ENCODE results near the gene TEDDM1. TPM values are rescaled to one million over a fixed set of nuclear protein-coding genes. Genes with fewer than 3 reads are reported as not detected.

The TEDDM1 gene
- total RNA-seq, 3 donors from 2014 or later = not detected

DNA sequence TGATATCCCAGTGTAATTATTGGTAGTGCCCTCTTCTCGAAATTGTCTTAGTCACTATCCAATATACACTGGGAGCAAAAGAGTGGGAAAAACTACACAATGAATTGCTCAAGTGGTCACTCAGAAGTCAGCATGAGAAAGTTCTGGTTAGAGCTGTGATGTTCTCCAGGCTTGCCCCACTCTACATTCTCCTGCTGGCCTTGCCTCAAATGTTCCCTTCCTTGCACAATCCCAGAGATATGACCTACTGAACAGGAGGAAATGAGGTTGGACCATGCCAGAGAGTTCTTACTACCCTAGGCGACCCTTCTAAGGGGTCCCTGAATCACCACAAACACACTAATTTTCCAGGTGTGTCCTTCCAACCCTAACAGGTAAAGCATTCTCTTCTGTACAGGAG lies 49.6 kb downstream of the TEDDM1 start:
- no peaks in the 10 kb centered on the region for H3K9me3 ChIP-seq
- TF ChIP-seq, protein P1, sequence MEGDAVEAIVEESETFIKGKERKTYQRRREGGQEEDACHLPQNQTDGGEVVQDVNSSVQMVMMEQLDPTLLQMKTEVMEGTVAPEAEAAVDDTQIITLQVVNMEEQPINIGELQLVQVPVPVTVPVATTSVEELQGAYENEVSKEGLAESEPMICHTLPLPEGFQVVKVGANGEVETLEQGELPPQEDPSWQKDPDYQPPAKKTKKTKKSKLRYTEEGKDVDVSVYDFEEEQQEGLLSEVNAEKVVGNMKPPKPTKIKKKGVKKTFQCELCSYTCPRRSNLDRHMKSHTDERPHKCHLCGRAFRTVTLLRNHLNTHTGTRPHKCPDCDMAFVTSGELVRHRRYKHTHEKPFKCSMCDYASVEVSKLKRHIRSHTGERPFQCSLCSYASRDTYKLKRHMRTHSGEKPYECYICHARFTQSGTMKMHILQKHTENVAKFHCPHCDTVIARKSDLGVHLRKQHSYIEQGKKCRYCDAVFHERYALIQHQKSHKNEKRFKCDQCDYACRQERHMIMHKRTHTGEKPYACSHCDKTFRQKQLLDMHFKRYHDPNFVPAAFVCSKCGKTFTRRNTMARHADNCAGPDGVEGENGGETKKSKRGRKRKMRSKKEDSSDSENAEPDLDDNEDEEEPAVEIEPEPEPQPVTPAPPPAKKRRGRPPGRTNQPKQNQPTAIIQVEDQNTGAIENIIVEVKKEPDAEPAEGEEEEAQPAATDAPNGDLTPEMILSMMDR (IDR thresholded peaks at IDR 0.05) = no peak
- DNase-seq (no peak), ATAC-seq (no peak)
- intact Hi-C loops (cut with DNase I, micrococcal nuclease) = no loop called here
- H3K4me3 ChIP-seq = no peak overlapping the region
- peaks cover 2% of the 10 kb centered on the region for H3K4me1 ChIP-seq (ENCODE audit: low read depth)
- H3K36me3 ChIP-seq (ENCODE audit: low read depth) = no peaks in the 10 kb centered on the region

DNA sequence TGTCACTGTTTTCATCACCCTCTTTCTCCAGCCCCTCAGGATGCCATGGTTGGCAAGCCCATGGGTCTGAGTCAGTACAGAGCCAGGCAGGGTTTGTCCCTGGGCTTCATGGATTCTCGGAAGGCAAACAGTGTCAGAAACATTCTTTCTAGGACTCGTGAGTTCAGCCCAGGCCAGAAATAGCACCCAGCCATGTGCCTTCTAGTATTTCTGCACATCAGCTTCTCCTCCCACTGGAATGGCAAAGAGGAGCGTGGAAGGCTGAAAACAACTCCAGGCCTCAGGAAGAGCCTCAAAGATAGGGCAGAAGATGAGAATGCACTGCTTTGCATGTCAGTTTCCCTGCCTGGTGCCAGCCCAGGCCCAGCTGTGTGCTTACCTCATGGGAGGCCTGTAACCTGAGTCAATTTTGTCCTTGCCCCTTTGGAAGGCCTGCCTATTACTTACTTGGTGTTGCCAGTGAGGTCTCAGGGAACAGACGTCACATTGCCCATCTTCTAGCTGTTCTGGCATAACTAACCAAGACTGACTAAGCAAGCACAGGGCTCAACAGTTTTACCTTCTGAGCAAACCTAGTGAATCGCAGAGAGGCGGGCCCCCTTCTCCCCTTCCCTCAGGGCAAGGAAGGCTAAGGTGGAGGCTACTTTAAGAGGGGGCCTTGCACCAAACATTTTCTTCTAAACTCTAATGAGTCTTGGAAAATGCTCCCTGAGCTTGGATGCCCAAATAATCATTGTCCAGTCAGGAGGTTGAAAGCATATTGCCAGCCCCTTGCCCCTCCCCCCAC lies 51.3 kb downstream of the TEDDM1 start:
- DNase-seq = no peak
- TF ChIP-seq, protein P1 (IDR thresholded peaks at IDR 0.05) = no peak
- no peak for ATAC-seq
- Histone ChIP-seq H3K4me1 (ENCODE audit: low read depth) (no peaks in the 10 kb centered on the region), H3K9me3 (no peaks in the 10 kb centered on the region), H3K36me3 (ENCODE audit: low read depth) (no peaks in the 10 kb centered on the region), H3K4me3 (no peak overlapping the region)
- intact Hi-C loops (cut with DNase I, micrococcal nuclease) = no loop called here

Other genes with a start within 250 kb of the TEDDM1 start
- gene GLUL, start 8.9 kb downstream of the TEDDM1 start, total RNA-seq = 100 to 1,000 TPM; 364 to 851 (median 517) TPM
- gene RGSL1, start 49.5 kb upstream of the TEDDM1 start, total RNA-seq = not detected
- gene RNASEL, start 188.6 kb upstream of the TEDDM1 start, total RNA-seq = 10 to 100 TPM; 14.3 to 23.9 (median 16.3) TPM
- 1 to 10 TPM in 2 of 3 donors, under 1 TPM in 1; 0.61 to 2.3 (median 1.3) TPM for gene RGS16, start 203.7 kb upstream of the TEDDM1 start, total RNA-seq